Naive thymus-derived CD4-positive, alpha-beta T cell (primary cell): ENCODE results near the gene ATPAF2. TPM values are rescaled to one million over a fixed set of nuclear protein-coding genes. Genes with fewer than 3 reads are reported as not detected.

ENCODE experiments used
- ATAC-seq: fragments of 150-1000 bp; cut with Tn5 transposase; 2 replicates; pipeline ENCODE4 v1.10.0; 2021; ENCODE audit warnings: mild to moderate bottlenecking, moderate library complexity
- CTCF ChIA-PET: fragments of 350-600 bp; sonication (Branson Sonifier 250); formaldehyde crosslinking; loops from one replicate; lab custom pipeline; 2021; ENCODE audit warnings: antibody characterized with exemption; lab: Charles Lee
- POLR2A ChIA-PET: fragments of 350-600 bp; sonication (Branson Sonifier 250); formaldehyde crosslinking; loops from one replicate; lab custom pipeline; 2021; ENCODE audit warnings: antibody characterized with exemption, inconsistent platforms; lab: Charles Lee
- DNase-seq, 9 donors: peaks; one replicate each; pipeline versions ENCODE4 v3.0.0 to v3.0.0-alpha.2; 2020 to 2022; ENCODE audit warnings: mixed read lengths in 1 of 9
- H3K27ac ChIP-seq: one replicate; pipeline ENCODE4 v1.7.0; 2013; ENCODE audit warnings: mild to moderate bottlenecking, low read depth, low read length, moderate library complexity
- H3K27me3 ChIP-seq, 2 donors: one replicate each; pipeline ENCODE4 v1.7.0; 2013; ENCODE audit warnings: low read length in 2 of 2, mild to moderate bottlenecking in 2 of 2, moderate library complexity in 2 of 2; ENCODE audit not compliant: control insufficient read depth in 2 of 2, insufficient read depth in 2 of 2
- H3K36me3 ChIP-seq, 3 experiments: 1 replicate in 2 of 3; 2 replicates in 1 of 3; pipeline ENCODE4 v1.7.0; 2013; ENCODE audit warnings: low read length in 3 of 3, mild to moderate bottlenecking in 3 of 3, moderate library complexity in 1 of 3; ENCODE audit not compliant: insufficient read depth in 3 of 3, control insufficient read depth in 2 of 3
- H3K4me1 ChIP-seq, 2 donors: one replicate each; pipeline ENCODE4 v1.7.0; 2013; ENCODE audit warnings: low read length in 2 of 2, mild to moderate bottlenecking in 2 of 2, moderate library complexity in 1 of 2; ENCODE audit not compliant: control insufficient read depth in 2 of 2, insufficient read depth in 2 of 2
- H3K4me3 ChIP-seq: 2 replicates; pipeline ENCODE4 v1.7.0; 2013; ENCODE audit warnings: mild to moderate bottlenecking, low read length
- H3K9me3 ChIP-seq, 3 experiments: 1 replicate in 2 of 3; 2 replicates in 1 of 3; pipeline ENCODE4 v1.7.0; 2013; ENCODE audit warnings: low read length in 3 of 3; ENCODE audit not compliant: control insufficient read depth in 2 of 3
- H3K27ac Mint-ChIP-seq, 9 donors: one replicate each; pipeline ENCODE4 v1.8.0; 2020 to 2022; ENCODE audit warnings: mixed read lengths in 9 of 9, mild to moderate bottlenecking in 8 of 9, moderate library complexity in 5 of 9, inconsistent platforms in 2 of 9
- H3K27me3 Mint-ChIP-seq, 5 donors: one replicate each; pipeline ENCODE4 v1.8.0; 2021 to 2022; ENCODE audit warnings: mixed read lengths in 5 of 5, mild to moderate bottlenecking in 1 of 5
- H3K36me3 Mint-ChIP-seq, 5 donors: one replicate each; pipeline ENCODE4 v1.8.0; 2020 to 2022; ENCODE audit warnings: mixed read lengths in 5 of 5, mild to moderate bottlenecking in 3 of 5, inconsistent platforms in 1 of 5
- H3K4me1 Mint-ChIP-seq, 7 donors: one replicate each; pipeline ENCODE4 v1.8.0; 2020 to 2022; ENCODE audit warnings: mixed read lengths in 7 of 7, mild to moderate bottlenecking in 3 of 7, inconsistent platforms in 1 of 7
- H3K4me3 Mint-ChIP-seq, 10 donors: one replicate each; pipeline ENCODE4 v1.8.0; 2020 to 2022; ENCODE audit warnings: mild to moderate bottlenecking in 10 of 10, mixed read lengths in 10 of 10, moderate library complexity in 6 of 10, inconsistent platforms in 2 of 10
- H3K9me3 Mint-ChIP-seq, 11 donors: one replicate each; pipeline ENCODE4 v1.8.0; 2020 to 2022; ENCODE audit warnings: mixed read lengths in 11 of 11, mild to moderate bottlenecking in 4 of 11, inconsistent platforms in 1 of 11, moderate library complexity in 1 of 11
- intact Hi-C, 2 donors: fragments of 100-400 bp; cut with micrococcal nuclease; formaldehyde crosslinking; loops; one replicate each; pipeline ENCODE4 v1.15.1; 2023
- polyA plus RNA-seq, 2 donors: library from polyadenylated mRNA; unstranded; fragments of 300-500 nt; fragmentation: Illumina TruSeq; gene quantifications; one replicate each; pipeline ENCODE4 v1.2.3, GENCODE V29; 2021
- total RNA-seq, 6 experiments: library from RNA in 5 of 6; stranded (reverse) in 5 of 6; gene quantifications; 1 replicate in 5 of 6; 2 replicates in 1 of 6; pipeline ENCODE4 v1.2.3 and lab custom pipeline; 2021 to 2026

ATPAF2 gene
- total RNA-seq (10 to 100 TPM; 26.3 to 36.7 (median 32.5) TPM), polyA plus RNA-seq (10 to 100 TPM; 16.3 TPM), total RNA-seq (lab: John Stamatoyannopoulos, UW) (14.3 reads per million, percentile 43 among the genes with 10 or more reads in this experiment)

DNA sequence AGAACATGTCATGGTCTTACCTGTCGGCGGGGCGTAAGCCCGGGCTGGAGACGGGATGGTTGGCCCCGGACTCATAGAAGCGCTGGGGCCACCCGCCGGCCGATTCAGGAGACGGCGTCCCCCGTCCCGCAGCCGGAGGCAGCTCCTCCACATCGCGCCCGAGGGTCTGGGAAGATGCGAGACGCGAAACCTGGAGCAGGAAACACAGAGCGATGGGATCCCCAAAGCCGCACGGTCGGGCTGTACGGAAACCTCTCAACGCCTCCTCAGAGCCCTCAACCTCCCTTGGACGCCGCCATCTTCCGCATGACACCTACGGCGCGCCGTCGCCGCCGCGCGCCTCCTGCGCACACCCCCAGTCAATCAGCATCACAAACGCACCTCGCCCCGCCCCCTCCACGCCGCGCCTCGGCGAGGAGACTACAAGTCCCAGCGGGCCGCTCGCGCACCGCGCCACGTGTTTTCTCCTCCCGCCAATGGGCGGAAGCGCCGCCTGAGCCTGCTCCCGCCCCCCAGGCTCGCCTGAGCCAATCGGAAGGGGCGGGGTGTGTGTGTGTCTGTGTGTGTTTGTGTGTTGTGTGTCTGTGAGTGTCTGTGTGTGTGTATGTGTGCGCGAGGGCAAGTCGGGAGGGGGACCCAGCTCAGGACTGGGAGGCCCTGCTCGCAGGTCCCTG lies at the start of gene ATPAF2, which contains the start of gene GID4:
TSS of gene ATPAF2 (minus strand) at position 308 of the 674 bp plus-strand sequence. CDS start at position 153, 155 bp downstream.
TSS of gene GID4 (plus strand) at position 548 of the 674 bp plus-strand sequence. CDS start at position 605, 57 bp downstream.
- H3K4me3 Mint-ChIP-seq, result peak within 1 kb of the TSS; percentile 88 to 100 (median 98)
- peak; percentile 96 for ATAC-seq
- POLR2A ChIA-PET, result interaction anchor here (0.5 to 1.0 kb wide), 3 partner anchors 203 to 315 kb away, joined by 3 read pairs; no protein-coding TSS in a partner anchor

DNA sequence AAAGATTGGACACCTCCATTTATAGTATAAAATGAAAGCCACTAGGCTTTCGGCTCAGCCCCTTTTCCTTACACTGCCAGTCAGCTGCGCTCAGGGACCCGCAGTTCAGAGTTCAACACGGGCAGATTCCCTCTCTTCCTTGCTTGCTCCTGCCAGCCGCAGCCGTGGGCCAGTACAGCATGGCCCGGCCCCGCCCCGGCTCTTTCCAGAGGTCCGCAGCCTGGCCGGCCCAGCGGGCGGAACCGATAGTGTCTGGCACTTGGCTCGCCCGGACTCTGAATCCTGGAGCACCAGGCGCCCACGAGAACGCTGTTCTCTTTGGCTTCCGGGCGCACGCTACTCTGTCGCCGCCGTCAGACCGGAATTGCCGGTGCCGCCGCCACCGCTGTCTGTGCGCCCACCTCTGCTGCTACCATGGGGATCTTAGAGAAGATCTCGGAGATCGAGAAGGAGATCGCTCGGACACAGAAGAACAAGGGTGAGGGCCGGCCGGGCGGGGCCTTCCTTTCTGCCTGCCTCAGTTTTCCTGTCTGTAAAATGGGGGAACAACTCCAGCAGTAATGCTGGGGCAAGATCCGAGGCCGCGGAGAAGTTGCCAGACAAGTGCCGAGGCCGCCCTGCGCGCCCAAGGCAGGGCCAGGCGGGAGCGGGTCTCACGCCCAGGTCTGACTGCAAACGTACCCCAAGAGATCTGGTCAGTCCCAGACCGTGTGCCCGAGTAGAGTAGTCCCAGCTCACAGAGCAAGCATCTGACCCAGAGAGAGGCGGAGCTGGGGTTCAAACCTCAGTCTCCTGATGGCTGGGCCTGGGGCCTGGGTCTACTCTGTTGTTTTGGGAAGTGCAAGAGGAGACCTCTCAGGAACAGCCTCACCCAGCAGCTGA lies 48.9 kb upstream of the ATPAF2 start, which contains the start of gene DRG2:
TSS of gene DRG2 (plus strand) at position 339 of the 882 bp plus-strand sequence. CDS start at position 415, 76 bp downstream.
- Histone ChIP-seq H3K36me3 (no peaks in the 10 kb centered on the region), H3K4me1 (peaks cover 9 to 12% of the 10 kb centered on the region in 2 donors), H3K27ac (peak within 1 kb of the TSS; percentile 85), H3K9me3 (no peaks in the 10 kb centered on the region), H3K4me3 (peak within 1 kb of the TSS; percentile 84), H3K27me3 (no peaks in the 10 kb centered on the region)
- ChIA-PET POLR2A (interaction anchor here (0.6 kb wide), 1 partner anchor 308 kb away, joined by 4 read pairs; no protein-coding TSS in a partner anchor), CTCF (interaction anchor here (0.6 to 0.7 kb wide), 2 partner anchors 227 to 1099 kb away, joined by 3 read pairs; partner anchors contain the start of genes SMCR8 and TOP3A)
- peak; percentile 79 to 94 (median 85) for DNase-seq
- Mint-ChIP-seq H3K36me3 (peaks cover under 1 to 11% (median 4%) of the 10 kb centered on the region in 5 donors), H3K4me3 (peak within 1 kb of the TSS; percentile 97 to 100 (median 98)), H3K4me1 (peaks cover 19 to 35% (median 27%) of the 10 kb centered on the region in 7 donors), H3K9me3 (no peaks in the 10 kb centered on the region), H3K27me3 (no peaks in the 10 kb centered on the region), H3K27ac (peak within 1 kb of the TSS; percentile 96 to 99 (median 98))
- peak; percentile 98 for ATAC-seq
- intact Hi-C loops, result loop anchor here (1.0 to 5.0 kb wide), 9 partner anchors 49 to 497 kb away; partner anchors contain the start of genes ALKBH5 (in 2 of the 2), ATPAF2 (in 2 of the 2), DRC3 (in 2 of the 2) and GID4 (in 2 of the 2)

More for the DNA sequence above, at the start of gene ATPAF2, which contains the start of gene GID4:
- peaks cover 23 to 30% of the 10 kb centered on the region in 2 donors for H3K4me1 ChIP-seq
- CTCF ChIA-PET, result interaction anchor here (1.7 kb wide), 1 partner anchor 148 kb away, joined by 10 read pairs; no protein-coding TSS in a partner anchor
- Mint-ChIP-seq H3K9me3 (peaks cover 0 to 2% (median 0%) of the 10 kb centered on the region in 11 donors), H3K27me3 (no peaks in the 10 kb centered on the region), H3K36me3 (peaks cover 0 to 6% (median 4%) of the 10 kb centered on the region in 5 donors), H3K4me1 (peaks cover 42 to 70% (median 53%) of the 10 kb centered on the region in 7 donors), H3K27ac (peak within 1 kb of the TSS; percentile 87 to 99 (median 97))
- no peaks in the 10 kb centered on the region for H3K9me3 ChIP-seq
- no peaks in the 10 kb centered on the region for H3K27me3 ChIP-seq
- peak within 1 kb of the TSS; percentile 79 for H3K4me3 ChIP-seq
- intact Hi-C loops, result loop anchor here (1.0 to 5.0 kb wide), 18 partner anchors 48 to 1338 kb away; partner anchors contain the start of genes ALKBH5 (in 2 of the 2), DRC3 (in 2 of the 2), DRG2 (in 2 of the 2) and PEMT (in 2 of the 2)
- peak within 1 kb of the TSS; percentile 88 for H3K27ac ChIP-seq
- DNase-seq, result peak; percentile 99 to 100 (median 100)
- no peaks in the 10 kb centered on the region for H3K36me3 ChIP-seq

DNA sequence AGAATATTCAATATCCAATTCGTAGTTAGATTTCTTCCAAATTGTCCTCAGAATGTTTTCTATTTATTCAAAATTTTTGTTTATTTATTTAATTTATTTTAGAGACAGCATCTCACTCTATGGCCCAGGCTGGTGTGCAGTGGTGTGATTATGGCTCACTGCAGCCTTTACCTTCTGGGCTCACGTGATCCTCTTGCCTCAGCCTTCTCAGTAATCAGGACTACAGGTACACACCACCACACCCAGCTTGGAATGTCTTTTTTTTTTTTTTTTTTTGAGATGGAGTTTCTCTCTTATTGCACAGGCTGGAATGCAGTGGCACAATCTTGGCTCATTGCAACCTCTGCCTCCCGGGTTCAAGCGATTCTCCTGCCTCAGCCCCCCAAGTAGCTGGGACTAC lies 45.3 kb upstream of the ATPAF2 start:
- H3K4me3 ChIP-seq, result no peak overlapping the region
- H3K4me1 ChIP-seq, result peaks cover 9 to 12% of the 10 kb centered on the region in 2 donors
- POLR2A ChIA-PET, result no interaction called here
- no peak overlapping the region for H3K4me3 Mint-ChIP-seq
- H3K36me3 ChIP-seq, result no peaks in the 10 kb centered on the region
- no peaks in the 10 kb centered on the region for H3K9me3 ChIP-seq
- no peaks in the 10 kb centered on the region for H3K9me3 Mint-ChIP-seq
- no peak overlapping the region for H3K27ac ChIP-seq
- H3K27ac Mint-ChIP-seq, result no peak overlapping the region
- H3K4me1 Mint-ChIP-seq, result peaks cover 14 to 24% (median 19%) of the 10 kb centered on the region in 7 donors
- H3K27me3 ChIP-seq, result no peaks in the 10 kb centered on the region
- CTCF ChIA-PET, result no interaction called here
- intact Hi-C loops, result no loop called here
- H3K27me3 Mint-ChIP-seq, result peaks cover 4 to 10% (median 5%) of the 10 kb centered on the region in 5 donors
- peaks cover 0 to 6% (median 1%) of the 10 kb centered on the region in 5 donors for H3K36me3 Mint-ChIP-seq
- ATAC-seq (no peak), DNase-seq (no peak)

DNA sequence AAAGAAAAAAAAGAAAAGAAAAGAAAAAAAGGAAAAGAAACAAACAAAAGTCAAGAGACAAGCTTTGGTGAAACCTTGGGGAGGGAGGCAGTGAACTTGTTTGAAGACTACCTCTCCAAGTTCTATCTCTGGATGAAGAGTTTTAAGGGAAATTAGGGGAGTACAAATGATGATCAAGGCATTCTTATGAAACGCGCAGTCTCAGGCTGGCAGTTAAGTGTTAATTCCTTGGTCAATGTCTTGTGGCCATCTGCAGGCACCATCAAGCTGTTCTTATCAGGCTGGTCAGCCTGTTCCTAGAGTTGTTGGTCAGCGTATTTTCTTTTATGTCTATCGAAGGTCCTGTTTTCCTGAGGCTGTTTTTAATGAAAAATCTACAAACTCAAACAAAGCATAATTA lies 40.6 kb upstream of the ATPAF2 start:
- no peaks in the 10 kb centered on the region for H3K4me1 ChIP-seq
- Mint-ChIP-seq H3K9me3 (no peaks in the 10 kb centered on the region), H3K36me3 (no peaks in the 10 kb centered on the region), H3K27me3 (peaks cover 7 to 24% (median 17%) of the 10 kb centered on the region in 5 donors), H3K4me3 (no peak overlapping the region), H3K4me1 (peaks cover 0 to 3% (median 0%) of the 10 kb centered on the region in 7 donors), H3K27ac (no peak overlapping the region)
- H3K36me3 ChIP-seq, result no peaks in the 10 kb centered on the region
- CTCF ChIA-PET, result no interaction called here
- intact Hi-C loops, result no loop called here
- ATAC-seq, result no peak
- H3K9me3 ChIP-seq, result no peaks in the 10 kb centered on the region
- POLR2A ChIA-PET, result no interaction called here
- H3K27ac ChIP-seq, result no peak overlapping the region
- H3K4me3 ChIP-seq, result no peak overlapping the region
- no peaks in the 10 kb centered on the region for H3K27me3 ChIP-seq
- no peak for DNase-seq

DNA sequence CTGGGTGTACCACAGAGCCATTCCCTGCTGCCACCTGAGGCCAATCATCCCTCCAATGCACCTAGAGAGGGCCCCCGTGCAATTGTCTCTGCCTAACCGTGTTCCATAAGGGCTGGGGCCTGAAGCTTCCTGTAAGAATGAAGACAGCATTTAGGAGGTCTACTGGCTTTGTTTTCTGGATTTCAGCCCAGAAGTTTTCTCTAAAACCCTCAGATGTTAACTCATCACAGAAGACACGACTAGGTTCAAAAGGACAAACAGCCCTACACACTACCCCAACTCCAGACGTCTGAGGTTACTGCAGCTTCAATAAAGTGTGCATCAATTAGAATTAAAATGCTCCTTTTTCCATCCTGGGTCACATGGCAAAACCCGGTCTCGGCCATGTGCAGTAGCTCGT lies 38.0 kb upstream of the ATPAF2 start:
- no peak overlapping the region for H3K4me3 ChIP-seq
- H3K36me3 ChIP-seq, result no peaks in the 10 kb centered on the region
- no peak overlapping the region for H3K27ac Mint-ChIP-seq
- no peaks in the 10 kb centered on the region for H3K9me3 Mint-ChIP-seq
- intact Hi-C loops, result no loop called here
- H3K27ac ChIP-seq, result no peak overlapping the region
- ATAC-seq, result no peak
- POLR2A ChIA-PET, result no interaction called here
- H3K4me3 Mint-ChIP-seq, result no peak overlapping the region
- no peaks in the 10 kb centered on the region for H3K9me3 ChIP-seq
- peaks cover 0 to 2% (median 0%) of the 10 kb centered on the region in 7 donors for H3K4me1 Mint-ChIP-seq
- H3K36me3 Mint-ChIP-seq, result no peaks in the 10 kb centered on the region
- H3K27me3 ChIP-seq, result no peaks in the 10 kb centered on the region
- H3K27me3 Mint-ChIP-seq, result peaks cover 7 to 27% (median 17%) of the 10 kb centered on the region in 5 donors
- no peaks in the 10 kb centered on the region for H3K4me1 ChIP-seq
- CTCF ChIA-PET, result no interaction called here
- no peak for DNase-seq
